ENCODE data around the gene KCNMA1. TPM values are rescaled to one million over a fixed set of nuclear protein-coding genes. Genes with fewer than 3 reads are reported as not detected.

The KCNMA1 gene
- total RNA-seq, 1 donor from 2014 or later = 6.7 TPM

GRCh38 chr10:77180104-77180503, 457.5 kb downstream of the KCNMA1 start:
- no peak for DNase-seq (ENCODE audit: extremely low read depth, low read depth, low spot score)

DNA sequence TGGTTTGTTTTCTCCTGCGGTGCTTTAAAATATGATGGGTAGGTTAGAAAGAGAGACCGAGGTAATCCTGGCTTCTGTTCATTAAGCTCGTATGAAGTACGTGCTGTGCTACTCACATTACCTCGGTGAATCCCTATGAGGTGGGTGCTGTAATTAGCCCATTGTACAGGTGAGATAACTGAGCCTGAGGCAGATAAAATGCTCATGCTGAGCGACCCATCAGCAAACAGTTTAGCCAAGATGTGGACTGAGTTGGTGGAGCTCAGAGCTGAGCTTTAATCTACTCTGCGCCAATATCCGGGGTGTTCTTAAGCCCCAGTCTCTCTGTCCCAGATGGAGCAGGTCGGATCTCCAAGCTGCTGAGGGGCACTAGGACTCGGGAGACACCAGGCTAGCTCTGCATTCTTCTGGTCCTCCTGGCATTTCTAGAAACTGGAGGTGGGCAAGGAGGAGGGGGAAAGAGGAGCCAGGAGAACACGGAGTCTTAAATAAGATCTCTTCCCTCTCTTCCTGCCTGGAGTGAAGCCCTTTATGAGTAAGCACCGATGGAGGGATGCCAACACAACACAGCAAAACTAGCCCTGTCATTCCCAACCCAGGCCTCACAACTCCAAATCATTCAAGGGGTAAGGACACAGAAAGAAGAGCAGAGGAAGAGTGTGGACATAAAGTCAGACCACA, 458.5 kb downstream of the KCNMA1 start:
- DNase-seq (ENCODE audit: extremely low read depth, low read depth, low spot score) = no peak

DNA sequence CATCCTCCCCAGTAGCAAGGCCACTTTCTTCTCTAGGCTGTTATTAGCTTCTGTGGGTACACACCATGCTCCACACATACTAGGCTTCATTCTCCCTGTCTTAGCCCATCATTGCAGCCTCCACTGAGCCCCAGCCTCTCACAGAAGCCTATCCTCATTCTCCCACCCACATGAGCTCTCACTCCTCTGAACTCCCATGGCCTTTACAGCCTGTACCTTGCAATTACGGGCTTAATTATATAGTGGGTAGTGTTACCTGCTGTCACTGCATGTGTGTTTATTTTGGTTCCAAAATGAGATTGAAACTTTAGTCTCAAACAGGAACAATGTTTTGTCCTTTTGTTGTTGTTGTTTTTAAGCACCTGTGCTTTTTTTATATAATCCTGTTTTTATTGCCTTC, 460.0 kb downstream of the KCNMA1 start:
- no peak for DNase-seq (ENCODE audit: extremely low read depth, low read depth, low spot score)

DNA sequence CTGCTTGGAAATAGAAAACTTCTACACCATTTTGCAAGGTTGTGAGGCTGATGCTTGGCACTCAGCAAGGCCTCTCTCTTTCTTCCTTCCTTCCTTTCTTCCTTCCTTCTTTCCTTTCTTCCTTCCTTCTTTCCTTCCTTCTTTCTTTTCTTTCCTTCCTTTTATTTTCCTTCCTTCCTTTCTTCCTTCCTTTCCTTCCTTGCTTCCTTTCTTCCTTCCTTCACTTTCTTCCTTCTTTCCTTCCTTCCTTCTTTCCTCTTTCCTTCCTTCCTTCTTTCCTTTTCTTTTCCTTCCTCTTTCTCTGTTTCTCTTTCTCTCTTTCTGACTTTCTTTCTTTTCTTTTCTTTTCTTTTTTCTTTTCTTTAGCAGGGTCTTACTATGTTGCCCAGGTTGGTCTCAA, 460.4 kb downstream of the KCNMA1 start:
- no peak for DNase-seq (ENCODE audit: extremely low read depth, low read depth, low spot score)

DNA sequence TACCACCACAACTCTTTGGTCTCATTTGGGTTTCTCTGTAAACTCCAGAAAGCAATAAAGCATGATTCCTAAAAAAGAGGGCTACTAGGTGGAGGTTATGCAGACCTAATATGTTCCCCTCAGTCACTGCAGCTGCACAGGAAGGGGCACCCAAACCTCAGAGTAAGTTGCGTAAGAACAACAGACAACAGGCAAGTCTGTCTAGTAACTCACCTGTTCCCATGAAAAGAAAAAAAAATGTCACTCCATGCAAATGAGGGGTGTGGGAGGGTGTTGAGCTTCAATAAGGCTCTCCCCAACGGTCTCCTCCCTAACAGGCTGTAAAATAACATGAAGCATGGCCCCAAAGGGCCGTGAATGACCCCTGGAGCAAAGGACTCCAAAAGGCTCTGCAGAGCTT, 461.4 kb downstream of the KCNMA1 start:
- no peak for DNase-seq (ENCODE audit: extremely low read depth, low read depth, low spot score)

DNA sequence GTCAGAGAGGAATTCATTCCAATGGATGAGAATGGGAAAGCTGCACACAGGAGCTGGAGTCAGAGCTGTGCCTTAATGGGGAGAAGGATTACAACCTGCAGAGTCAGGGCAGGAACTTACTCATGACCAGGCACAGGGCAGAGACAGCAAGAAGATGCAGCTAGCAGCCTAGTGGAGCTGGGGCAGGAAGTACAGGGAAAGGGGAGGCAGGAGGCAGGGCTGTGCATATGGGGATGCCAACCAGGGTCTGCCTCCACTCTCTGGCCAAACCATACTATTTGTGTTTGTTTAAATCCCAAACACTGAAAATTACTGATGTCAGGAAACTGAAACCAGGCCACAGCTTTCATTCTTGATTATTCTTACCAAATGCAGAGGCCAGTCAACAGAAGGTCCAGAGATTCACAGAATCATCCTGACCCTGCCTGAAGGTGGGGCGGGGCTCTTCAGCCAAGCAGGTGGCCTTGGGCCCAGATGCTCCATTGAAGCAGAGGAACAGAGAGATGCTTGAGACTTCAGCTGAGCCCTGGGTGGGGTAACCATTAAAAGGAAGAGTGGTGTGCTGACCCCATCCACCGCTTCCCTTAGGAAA, 461.9 kb downstream of the KCNMA1 start:
- no peak for DNase-seq (ENCODE audit: extremely low read depth, low read depth, low spot score)

DNA sequence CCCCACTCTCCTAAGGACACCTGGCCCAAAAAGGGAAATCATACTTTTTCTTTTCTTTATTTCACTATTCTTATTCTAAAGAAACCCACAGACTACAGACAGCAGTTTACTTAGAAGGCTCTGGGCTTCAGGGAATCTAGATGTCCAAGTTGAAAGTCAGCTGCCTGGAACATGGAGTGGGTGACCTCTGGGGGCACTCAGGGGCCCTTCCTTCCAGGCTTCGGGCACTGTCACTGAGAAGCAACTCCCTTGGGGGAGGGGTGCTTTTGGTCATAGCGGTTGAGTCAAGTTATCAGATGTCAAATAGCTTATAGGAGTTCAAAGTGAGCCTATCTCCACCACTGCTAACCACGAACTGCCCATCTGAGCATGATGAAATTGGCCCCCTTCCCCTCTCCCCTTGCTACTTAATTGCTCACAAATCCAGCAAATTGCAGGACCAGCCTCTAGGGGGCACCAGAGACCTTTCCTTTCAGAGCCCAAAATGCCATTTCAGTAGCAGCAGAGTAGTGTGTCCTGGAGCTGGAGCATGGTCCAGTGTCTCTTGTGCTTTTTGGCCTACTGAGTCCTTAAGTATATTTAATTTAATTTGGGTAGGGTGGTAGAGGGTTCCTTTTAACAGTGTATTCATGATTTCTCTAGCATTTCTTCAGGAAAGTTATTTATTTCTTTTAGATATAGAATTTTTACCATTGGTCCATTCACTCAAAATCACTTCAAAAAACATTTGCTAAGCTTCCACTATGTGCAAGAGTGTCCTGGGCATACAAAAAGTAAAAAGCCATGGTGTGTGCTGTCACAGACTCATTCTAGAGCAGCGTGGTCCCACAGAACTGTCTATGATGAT, 463.8 kb downstream of the KCNMA1 start:
- DNase-seq (ENCODE audit: extremely low read depth, low read depth, low spot score) = peak; percentile 64

- no peak for DNase-seq (ENCODE audit: extremely low read depth, low read depth, low spot score)
Observed at GRCh38 chr10:77172086-77172485, 465.5 kb downstream of the KCNMA1 start.

- no peak for DNase-seq (ENCODE audit: extremely low read depth, low read depth, low spot score)
Observed at GRCh38 chr10:77168861-77169260, 468.7 kb downstream of the KCNMA1 start.

- no peak for DNase-seq (ENCODE audit: extremely low read depth, low read depth, low spot score)
Observed at GRCh38 chr10:77168161-77168560, 469.4 kb downstream of the KCNMA1 start.

- DNase-seq (ENCODE audit: extremely low read depth, low read depth, low spot score) = peak; percentile 37
Observed at GRCh38 chr10:77165445-77166208, 472.0 kb downstream of the KCNMA1 start.

GRCh38 chr10:77164616-77165311, 472.8 kb downstream of the KCNMA1 start:
- DNase-seq (ENCODE audit: extremely low read depth, low read depth, low spot score) = no peak

DNA sequence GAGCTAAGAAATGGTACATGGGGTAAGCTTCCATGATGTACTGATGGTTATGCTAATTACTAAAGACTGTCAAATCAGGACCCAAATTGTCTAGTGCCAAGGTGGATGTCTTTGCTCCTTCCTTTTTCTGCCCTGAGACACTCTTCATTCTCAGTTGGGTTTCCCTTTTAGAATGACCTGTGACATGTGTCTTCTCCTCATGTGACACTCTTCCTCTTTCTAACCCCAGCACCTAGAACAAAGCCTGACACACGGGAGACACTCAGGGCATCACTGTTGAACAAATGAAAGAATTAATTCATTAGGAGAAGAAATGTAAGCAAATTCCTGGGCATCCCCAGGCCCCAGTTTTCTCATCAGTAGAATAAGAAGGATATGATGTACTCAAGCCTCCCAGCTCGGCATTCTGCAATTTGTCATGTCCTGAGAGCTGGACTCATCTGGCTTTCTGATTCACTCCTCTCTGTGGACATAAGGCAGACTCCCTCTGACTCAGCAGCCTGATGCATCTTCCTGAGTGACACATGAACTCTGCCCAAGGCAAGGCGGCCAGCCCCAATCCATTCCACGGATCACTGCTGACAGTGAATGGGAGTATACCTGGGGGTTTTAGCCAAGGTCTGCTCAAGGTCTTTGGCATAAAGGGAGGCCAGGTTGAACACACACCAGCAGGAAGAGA, 473.8 kb downstream of the KCNMA1 start:
- DNase-seq (ENCODE audit: extremely low read depth, low read depth, low spot score) = peak; percentile 54

DNA sequence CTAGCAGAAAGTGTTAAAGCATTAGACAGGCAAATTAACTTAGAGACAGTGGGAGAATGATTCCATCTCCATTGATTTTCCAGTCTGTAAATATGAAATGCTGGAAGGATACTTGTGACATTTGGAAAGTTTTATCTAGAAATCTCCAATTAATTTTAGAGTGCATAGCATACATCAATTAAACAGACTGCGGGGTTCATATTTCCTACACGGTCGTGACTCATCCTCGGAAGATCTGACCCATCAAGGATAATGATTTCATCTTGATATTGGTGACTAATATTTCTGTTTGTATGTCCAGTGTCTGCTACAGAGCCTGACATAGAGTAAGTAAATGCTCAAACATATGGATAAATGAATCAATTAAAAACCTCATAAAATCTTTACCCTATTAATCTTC, 474.9 kb downstream of the KCNMA1 start:
- DNase-seq (ENCODE audit: extremely low read depth, low read depth, low spot score) = no peak

DNA sequence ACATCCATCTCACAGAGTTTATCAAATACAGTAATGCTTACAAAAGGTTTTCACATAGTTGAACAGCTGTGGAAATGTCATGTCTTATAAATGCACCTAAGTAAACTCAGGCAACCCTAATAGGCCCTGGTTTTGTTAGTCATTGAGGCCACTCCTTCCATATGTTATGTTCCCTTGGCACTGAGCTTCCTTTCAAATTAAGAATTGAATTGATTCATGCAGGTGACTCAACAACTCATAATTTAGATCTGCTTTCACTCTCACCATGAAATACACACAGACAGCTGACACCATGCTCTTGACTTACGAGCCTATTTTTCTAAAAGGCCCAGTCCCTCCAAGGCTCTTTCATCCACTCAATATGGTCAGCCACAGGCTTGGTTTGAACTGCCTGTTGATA, 476.9 kb downstream of the KCNMA1 start:
- DNase-seq (ENCODE audit: extremely low read depth, low read depth, low spot score) = peak; percentile 29

DNA sequence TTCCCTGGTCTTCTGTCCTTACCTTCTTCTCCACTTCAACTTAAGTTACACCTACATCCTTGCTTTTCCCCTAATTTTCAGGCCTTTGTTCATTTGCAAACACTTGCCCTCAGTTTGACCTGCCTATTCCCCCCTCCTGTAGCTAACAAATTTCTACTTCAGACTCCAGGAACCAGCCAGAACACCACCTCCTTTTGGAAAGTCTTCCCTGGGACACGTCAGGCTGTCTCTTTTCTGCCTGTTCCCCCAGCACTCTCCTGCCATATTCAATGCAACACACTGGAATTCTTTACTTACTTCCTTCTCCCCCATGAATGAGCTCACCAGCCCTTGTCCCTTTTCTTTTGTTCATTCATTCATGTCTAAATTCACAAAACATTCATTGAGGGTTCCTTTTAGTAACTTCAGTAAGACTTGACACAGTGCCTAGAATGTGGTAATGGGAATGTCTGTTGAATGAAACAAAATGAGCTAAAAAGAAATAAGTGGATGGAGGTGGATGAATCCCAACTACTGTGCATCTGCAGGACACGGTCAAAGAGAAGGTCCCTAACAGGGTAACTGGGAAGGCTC, 478.0 kb downstream of the KCNMA1 start:
- no peak for DNase-seq (ENCODE audit: extremely low read depth, low read depth, low spot score)

GRCh38 chr10:77158666-77159065, 478.9 kb downstream of the KCNMA1 start:
- DNase-seq (ENCODE audit: extremely low read depth, low read depth, low spot score) = no peak

DNA sequence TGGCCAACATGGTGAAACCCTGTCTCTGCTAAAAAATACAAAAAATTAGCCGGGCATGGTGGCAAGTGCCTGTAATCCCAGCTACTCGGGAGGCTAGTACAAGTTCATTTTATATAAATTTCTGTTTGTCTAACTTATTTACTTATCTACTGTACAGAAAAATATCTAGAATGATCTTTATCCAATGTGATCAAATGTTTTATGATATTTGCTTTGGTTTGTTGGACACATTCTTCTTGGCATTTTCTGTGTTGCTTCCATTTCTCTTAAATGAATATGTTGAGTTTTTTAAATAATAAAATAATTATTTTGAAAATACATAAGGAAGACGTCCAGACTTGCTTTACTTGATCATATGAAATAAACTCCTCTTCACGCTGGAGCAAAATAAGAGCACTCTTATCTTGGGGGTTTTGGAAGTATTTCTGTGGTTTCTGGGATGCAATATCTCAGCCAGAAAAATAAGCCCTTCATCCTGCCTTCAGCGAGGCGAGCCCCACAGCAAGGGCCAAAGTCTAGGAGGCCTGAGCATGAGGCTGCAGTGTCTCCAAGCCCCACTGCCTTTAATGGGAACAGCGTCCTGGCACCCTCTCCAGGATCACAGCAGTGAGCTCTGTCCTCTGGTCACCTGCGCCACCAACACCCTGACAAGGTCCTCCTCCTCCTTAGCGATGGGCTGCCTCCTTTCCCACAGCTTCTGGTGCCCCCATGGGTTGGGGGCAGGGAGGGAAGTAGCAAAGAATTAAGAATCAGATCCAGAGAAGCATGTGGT, 480.2 kb downstream of the KCNMA1 start:
- DNase-seq (ENCODE audit: extremely low read depth, low read depth, low spot score) = no peak

DNA sequence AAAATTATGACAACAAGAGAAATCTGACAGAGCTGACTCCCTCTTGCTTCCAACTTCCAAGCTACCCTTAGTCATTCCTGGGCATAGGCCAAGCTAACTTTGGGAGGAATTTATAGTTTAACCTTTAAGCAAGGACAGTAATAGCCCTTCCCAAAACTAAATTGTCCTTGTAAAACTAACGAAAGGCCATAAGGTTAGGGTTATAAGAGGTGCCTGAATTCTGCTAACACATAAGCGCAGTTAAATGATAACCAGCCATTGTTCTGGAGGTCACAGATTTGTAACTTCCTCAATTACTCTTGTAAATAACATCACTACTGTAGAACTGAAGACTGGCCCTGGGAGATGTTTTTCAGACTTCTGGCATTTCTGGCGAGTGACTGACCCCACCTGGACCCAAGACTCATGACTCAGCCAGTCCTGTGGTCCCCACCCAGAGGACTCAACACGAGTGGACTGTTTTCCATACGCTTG, 481.2 kb downstream of the KCNMA1 start:
- no peak for DNase-seq (ENCODE audit: extremely low read depth, low read depth, low spot score)

Measured in glomerular endothelial cell (primary cell).